Measurements from ENCODE around the gene FAM50A.

GRCh38 chrX:154473683-154474082 lies 29.7 kb downstream of the FAM50A start:
- TF ChIP-seq CTCF (conservative IDR thresholded peaks at IDR 0.05; ENCODE audit: low read depth, low read length), result no peak
- TF ChIP-seq EZH2 (IDR thresholded peaks at IDR 0.05; ENCODE audit: low read length, unreplicated experiment), result no peak
- TF ChIP-seq EZH2phosphoT487 (IDR thresholded peaks at IDR 0.05; ENCODE audit: borderline replicate concordance, low read length), result no peak

Data from PC-3 (cell line).